Measurements from ENCODE around the gene SLC26A8.
A peak's percentile ranks its signal among the peaks of the same experiment; 100 is the strongest.
"Not testable (repeated sequence)": the region's sequence is repeated elsewhere in the genome, so short reads cannot be mapped to it uniquely, and the experiment has no call there.

SLC26A8 gene

DNA sequence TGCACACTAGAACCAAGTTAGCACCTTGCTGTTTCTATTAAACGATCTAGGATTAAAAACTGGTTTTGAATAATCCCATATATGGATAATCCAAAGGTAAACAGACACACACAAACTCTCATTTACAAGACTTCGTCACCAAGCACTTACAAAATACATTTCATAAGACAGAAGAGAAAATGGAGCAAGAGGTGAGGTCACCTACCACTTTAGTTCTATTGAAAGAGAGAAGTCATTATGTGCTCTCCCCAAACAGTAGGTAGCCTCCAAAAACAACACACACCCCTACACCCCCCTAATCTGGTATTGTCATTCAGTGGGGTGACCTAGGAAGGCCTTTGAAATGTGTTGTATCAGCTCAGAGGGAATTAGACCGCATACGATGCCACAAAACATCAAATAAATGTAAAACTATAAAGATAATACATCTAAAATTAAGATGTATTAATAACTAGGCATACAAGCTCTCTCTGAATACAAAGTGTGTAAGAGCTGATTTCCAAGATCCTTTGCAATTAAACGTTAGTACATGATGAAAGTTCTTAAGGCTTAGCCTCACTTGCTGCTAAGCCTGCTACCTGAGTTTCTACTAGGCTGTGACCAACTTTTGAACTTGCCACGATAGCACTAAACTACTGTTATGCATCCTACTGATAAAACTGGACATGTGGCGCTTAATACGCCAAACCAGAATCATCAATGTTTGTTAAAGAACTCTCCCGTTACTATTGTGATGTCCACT, 105.2 kb downstream of the SLC26A8 start:
- no peaks in the 10 kb centered on the region for H3K9me3 ChIP-seq (ENCODE audit: control insufficient read depth, insufficient read depth, low read length)
- H3K27me3 ChIP-seq (ENCODE audit: control insufficient read depth, insufficient read depth, low read length), result no peaks in the 10 kb centered on the region
- peak overlapping the region; percentile 81 for H3K4me3 ChIP-seq (ENCODE audit: low read depth, low read length)
- no peak overlapping the region for H3K9ac ChIP-seq (ENCODE audit: low read depth, low read length)
- peaks cover 10% of the 10 kb centered on the region for H3K36me3 ChIP-seq (ENCODE audit: control insufficient read depth, insufficient read depth, low read length)
- H3K4me1 ChIP-seq (ENCODE audit: control insufficient read depth, insufficient read depth, low read length), result peaks cover 7% of the 10 kb centered on the region

GRCh38 chr6:35916893-35917292, 107.5 kb downstream of the SLC26A8 start:
- not testable (repeated sequence) for H3K4me3 ChIP-seq (ENCODE audit: low read depth, low read length); H3K9ac ChIP-seq (ENCODE audit: low read depth, low read length); H3K9me3 ChIP-seq (ENCODE audit: control insufficient read depth, insufficient read depth, low read length); H3K4me1 ChIP-seq (ENCODE audit: control insufficient read depth, insufficient read depth, low read length); H3K27me3 ChIP-seq (ENCODE audit: control insufficient read depth, insufficient read depth, low read length)
- peaks cover 16% of the 10 kb centered on the region for H3K36me3 ChIP-seq (ENCODE audit: control insufficient read depth, insufficient read depth, low read length)

DNA sequence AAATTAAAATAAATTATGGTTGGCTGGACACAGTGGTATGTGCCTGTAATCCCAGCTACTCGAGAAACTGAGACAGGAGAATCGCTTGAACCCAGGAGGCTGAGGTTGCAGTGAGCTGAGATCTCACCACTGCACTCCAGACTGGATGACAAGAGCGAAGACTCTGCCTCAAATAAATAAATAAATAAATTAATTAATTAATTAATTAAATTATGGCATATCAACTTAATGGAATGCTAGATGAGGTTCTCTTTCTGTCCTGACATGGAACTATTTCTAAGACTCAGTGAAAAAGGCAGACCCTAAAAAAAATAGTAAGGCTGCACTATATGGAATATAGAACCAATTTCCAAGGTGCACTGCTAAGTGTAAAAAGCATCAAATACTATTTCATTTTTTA, 108.4 kb downstream of the SLC26A8 start:
- H3K9me3 ChIP-seq (ENCODE audit: control insufficient read depth, insufficient read depth, low read length), result peaks cover 2% of the 10 kb centered on the region
- H3K27me3 ChIP-seq (ENCODE audit: control insufficient read depth, insufficient read depth, low read length), result no peaks in the 10 kb centered on the region
- peaks cover 23% of the 10 kb centered on the region for H3K36me3 ChIP-seq (ENCODE audit: control insufficient read depth, insufficient read depth, low read length)
- H3K9ac ChIP-seq (ENCODE audit: low read depth, low read length), result no peak overlapping the region
- H3K4me1 ChIP-seq (ENCODE audit: control insufficient read depth, insufficient read depth, low read length), result peaks cover 4% of the 10 kb centered on the region
- H3K4me3 ChIP-seq (ENCODE audit: low read depth, low read length), result no peak overlapping the region

GRCh38 chr6:35914536-35914935, 109.9 kb downstream of the SLC26A8 start:
- peaks cover 4% of the 10 kb centered on the region for H3K4me1 ChIP-seq (ENCODE audit: control insufficient read depth, insufficient read depth, low read length)
- no peaks in the 10 kb centered on the region for H3K27me3 ChIP-seq (ENCODE audit: control insufficient read depth, insufficient read depth, low read length)
- H3K4me3 ChIP-seq (ENCODE audit: low read depth, low read length), result no peak overlapping the region
- peaks cover 31% of the 10 kb centered on the region for H3K36me3 ChIP-seq (ENCODE audit: control insufficient read depth, insufficient read depth, low read length)
- no peak overlapping the region for H3K9ac ChIP-seq (ENCODE audit: low read depth, low read length)
- peaks cover 4% of the 10 kb centered on the region for H3K9me3 ChIP-seq (ENCODE audit: control insufficient read depth, insufficient read depth, low read length)

- Histone ChIP-seq H3K4me3 (ENCODE audit: low read depth, low read length) (no peak overlapping the region), H3K27me3 (ENCODE audit: control insufficient read depth, insufficient read depth, low read length) (no peaks in the 10 kb centered on the region), H3K4me1 (ENCODE audit: control insufficient read depth, insufficient read depth, low read length) (no peaks in the 10 kb centered on the region), H3K9ac (ENCODE audit: low read depth, low read length) (no peak overlapping the region), H3K36me3 (ENCODE audit: control insufficient read depth, insufficient read depth, low read length) (peaks cover 29% of the 10 kb centered on the region), H3K9me3 (ENCODE audit: control insufficient read depth, insufficient read depth, low read length) (peaks cover 9% of the 10 kb centered on the region)
These were observed 112.4 kb downstream of the SLC26A8 start for GRCh38 chr6:35911871-35912653.

GRCh38 chr6:35909571-35909970, 114.9 kb downstream of the SLC26A8 start:
- not testable (repeated sequence) for H3K27me3 ChIP-seq (ENCODE audit: control insufficient read depth, insufficient read depth, low read length); H3K4me3 ChIP-seq (ENCODE audit: low read depth, low read length); H3K9me3 ChIP-seq (ENCODE audit: control insufficient read depth, insufficient read depth, low read length); H3K4me1 ChIP-seq (ENCODE audit: control insufficient read depth, insufficient read depth, low read length); H3K9ac ChIP-seq (ENCODE audit: low read depth, low read length)
- peaks cover 24% of the 10 kb centered on the region for H3K36me3 ChIP-seq (ENCODE audit: control insufficient read depth, insufficient read depth, low read length)

DNA sequence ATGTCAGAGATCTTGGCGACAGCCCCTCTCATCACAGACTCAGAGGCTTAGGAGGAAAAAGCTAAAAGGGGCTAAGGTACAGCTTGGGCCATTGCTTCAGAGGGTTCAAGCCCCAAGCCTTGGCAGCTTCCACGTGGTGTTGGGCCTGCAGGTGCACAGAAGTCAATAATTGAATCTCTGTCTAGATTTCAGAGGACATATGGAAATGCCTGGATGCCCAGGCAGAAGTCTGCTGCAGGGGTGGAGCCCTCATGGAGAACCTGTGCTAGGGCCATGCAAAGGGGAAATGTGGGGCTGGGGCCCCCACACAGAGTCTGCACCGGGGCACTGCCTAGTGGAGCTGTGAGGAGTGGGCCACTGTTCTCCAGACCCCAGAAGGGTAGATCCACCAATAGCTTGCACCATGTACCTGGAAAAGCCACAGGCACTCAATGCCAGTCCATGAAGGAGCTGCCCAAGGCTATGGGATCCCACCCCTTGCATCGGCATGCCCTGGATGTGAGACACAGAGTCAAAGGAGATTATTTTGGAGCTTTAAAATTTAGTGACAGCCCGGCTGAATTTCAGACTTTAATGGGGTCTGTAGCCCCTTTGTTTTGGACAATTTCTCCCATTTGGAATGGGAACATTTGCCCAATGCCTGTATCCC, 115.6 kb downstream of the SLC26A8 start:
- not testable (repeated sequence) for H3K4me3 ChIP-seq (ENCODE audit: low read depth, low read length); H3K27me3 ChIP-seq (ENCODE audit: control insufficient read depth, insufficient read depth, low read length); H3K9ac ChIP-seq (ENCODE audit: low read depth, low read length); H3K9me3 ChIP-seq (ENCODE audit: control insufficient read depth, insufficient read depth, low read length); H3K4me1 ChIP-seq (ENCODE audit: control insufficient read depth, insufficient read depth, low read length)
- H3K36me3 ChIP-seq (ENCODE audit: control insufficient read depth, insufficient read depth, low read length), result peaks cover 24% of the 10 kb centered on the region

DNA sequence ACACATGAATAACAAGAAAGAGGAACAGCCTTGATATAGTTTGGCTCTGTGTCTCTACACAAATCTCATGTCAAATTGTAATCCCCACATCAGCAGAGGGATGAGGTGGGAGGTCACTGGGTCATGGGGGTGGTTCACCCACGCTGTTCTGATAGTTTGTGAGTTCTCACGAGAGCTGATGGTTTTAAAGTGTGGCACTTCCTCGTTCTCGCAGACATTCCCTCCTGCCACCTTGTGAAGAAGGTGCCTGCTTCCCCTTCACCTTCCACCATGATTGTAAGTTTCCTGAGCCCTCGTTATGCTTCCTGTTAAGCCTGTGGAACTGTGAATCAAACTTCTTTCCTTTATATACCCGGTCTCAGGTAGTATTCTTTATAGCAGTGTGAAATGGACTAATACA, 116.7 kb downstream of the SLC26A8 start:
- no peak overlapping the region for H3K9ac ChIP-seq (ENCODE audit: low read depth, low read length)
- H3K36me3 ChIP-seq (ENCODE audit: control insufficient read depth, insufficient read depth, low read length), result peaks cover 22% of the 10 kb centered on the region
- no peaks in the 10 kb centered on the region for H3K27me3 ChIP-seq (ENCODE audit: control insufficient read depth, insufficient read depth, low read length)
- no peaks in the 10 kb centered on the region for H3K4me1 ChIP-seq (ENCODE audit: control insufficient read depth, insufficient read depth, low read length)
- H3K9me3 ChIP-seq (ENCODE audit: control insufficient read depth, insufficient read depth, low read length), result peaks cover 9% of the 10 kb centered on the region
- no peak overlapping the region for H3K4me3 ChIP-seq (ENCODE audit: low read depth, low read length)

GRCh38 chr6:35906499-35906846, 118.0 kb downstream of the SLC26A8 start:
- H3K27me3 ChIP-seq (ENCODE audit: control insufficient read depth, insufficient read depth, low read length), result no peaks in the 10 kb centered on the region
- H3K4me1 ChIP-seq (ENCODE audit: control insufficient read depth, insufficient read depth, low read length), result no peaks in the 10 kb centered on the region
- no peak overlapping the region for H3K9ac ChIP-seq (ENCODE audit: low read depth, low read length)
- no peak overlapping the region for H3K4me3 ChIP-seq (ENCODE audit: low read depth, low read length)
- peaks cover 9% of the 10 kb centered on the region for H3K9me3 ChIP-seq (ENCODE audit: control insufficient read depth, insufficient read depth, low read length)
- H3K36me3 ChIP-seq (ENCODE audit: control insufficient read depth, insufficient read depth, low read length), result peaks cover 14% of the 10 kb centered on the region

- peaks cover 10% of the 10 kb centered on the region for H3K36me3 ChIP-seq (ENCODE audit: control insufficient read depth, insufficient read depth, low read length)
- H3K9ac ChIP-seq (ENCODE audit: low read depth, low read length), result no peak overlapping the region
- peaks cover 6% of the 10 kb centered on the region for H3K9me3 ChIP-seq (ENCODE audit: control insufficient read depth, insufficient read depth, low read length)
- no peaks in the 10 kb centered on the region for H3K4me1 ChIP-seq (ENCODE audit: control insufficient read depth, insufficient read depth, low read length)
- H3K4me3 ChIP-seq (ENCODE audit: low read depth, low read length), result no peak overlapping the region
- H3K27me3 ChIP-seq (ENCODE audit: control insufficient read depth, insufficient read depth, low read length), result no peaks in the 10 kb centered on the region
These were observed 118.5 kb downstream of the SLC26A8 start for GRCh38 chr6:35905841-35906498.

DNA sequence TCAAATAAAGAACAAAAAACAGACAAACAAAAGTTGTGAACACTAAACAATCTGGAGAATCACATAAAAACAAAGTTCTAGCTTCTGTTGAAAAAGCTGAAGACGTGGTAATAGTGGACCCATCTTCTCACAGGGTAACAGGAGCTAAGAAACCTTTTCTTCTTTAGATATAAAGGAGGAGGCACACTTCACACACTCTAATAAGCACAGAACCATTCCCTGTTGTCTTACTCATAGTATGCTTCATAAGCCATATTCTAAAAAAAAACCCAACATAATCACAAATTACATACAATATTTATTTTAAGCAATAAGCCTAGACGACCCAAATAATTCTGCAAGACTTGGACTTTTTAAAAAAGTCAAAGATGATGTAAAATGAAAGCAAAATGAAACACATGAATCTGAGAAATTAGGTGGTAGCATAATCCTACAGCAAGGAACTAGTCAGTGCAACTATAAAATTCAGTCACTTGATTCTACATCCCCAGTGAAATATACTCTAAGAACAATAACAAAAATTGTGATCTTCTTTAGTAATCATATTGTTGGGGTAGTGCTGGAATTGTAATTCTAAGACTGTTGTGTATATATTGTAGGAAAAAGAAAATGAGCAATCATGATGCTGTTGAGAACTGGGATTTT, 119.2 kb downstream of the SLC26A8 start:
- Histone ChIP-seq H3K4me1 (ENCODE audit: control insufficient read depth, insufficient read depth, low read length) (no peaks in the 10 kb centered on the region), H3K27me3 (ENCODE audit: control insufficient read depth, insufficient read depth, low read length) (no peaks in the 10 kb centered on the region), H3K9me3 (ENCODE audit: control insufficient read depth, insufficient read depth, low read length) (peaks cover 5% of the 10 kb centered on the region), H3K36me3 (ENCODE audit: control insufficient read depth, insufficient read depth, low read length) (peaks cover 9% of the 10 kb centered on the region), H3K4me3 (ENCODE audit: low read depth, low read length) (no peak overlapping the region), H3K9ac (ENCODE audit: low read depth, low read length) (no peak overlapping the region)
